Measurements from ENCODE around the gene SLC25A45. TPM values are rescaled to one million over a fixed set of nuclear protein-coding genes. Genes with fewer than 3 reads are reported as not detected.
A peak's percentile ranks its signal among the peaks of the same experiment; 100 is the strongest.

SLC25A45 gene
- total RNA-seq, 4 donors from 2014 or later, result 0.29 to 5.9 (median 5.3) TPM; not detected in 1

- H3K36me3 ChIP-seq, result no peaks in the 10 kb centered on the region
- peak overlapping the region; percentile 98 to 99 for H3K27ac ChIP-seq
- TF ChIP-seq CTCF (IDR thresholded peaks at IDR 0.05) (no peak), POLR2A (IDR thresholded peaks at IDR 0.05) (peak in 1 of 2 donors; percentile 8)
- H3K4me3 ChIP-seq, result peak overlapping the region; percentile 1 to 76
- H3K27me3 ChIP-seq, result no peaks in the 10 kb centered on the region
- peaks cover 0 to 7% of the 10 kb centered on the region in 2 donors for H3K4me1 ChIP-seq
- peak; percentile 71 to 81 for DNase-seq
- intact Hi-C loops (cut with DNase I; ENCODE audit: low total_unique reads), result loop anchor here (5.0 kb wide), 2 partner anchors 36 to 94 kb away; partner anchors contain the start of gene SLC25A45
- no peaks in the 10 kb centered on the region for H3K9me3 ChIP-seq
Measured at GRCh38 chr11:65417702-65418430, 35.4 kb upstream of the SLC25A45 start.

- no peak for TF ChIP-seq POLR2A (IDR thresholded peaks at IDR 0.05)
- TF ChIP-seq CTCF (IDR thresholded peaks at IDR 0.05), result no peak
- Histone ChIP-seq H3K9me3 (no peaks in the 10 kb centered on the region), H3K4me3 (peak overlapping the region; percentile 22 to 76), H3K36me3 (no peaks in the 10 kb centered on the region), H3K4me1 (peaks cover 0 to 7% of the 10 kb centered on the region in 2 donors), H3K27me3 (no peaks in the 10 kb centered on the region), H3K27ac (peak overlapping the region; percentile 98 to 99)
- intact Hi-C loops (cut with DNase I; ENCODE audit: low total_unique reads), result loop anchor here (5.0 kb wide), 2 partner anchors 35 to 95 kb away; partner anchors contain the start of gene SLC25A45
- peak; percentile 45 to 61 for DNase-seq
Measured at GRCh38 chr11:65416841-65417701, 34.6 kb upstream of the SLC25A45 start.

GRCh38 chr11:65416341-65416824 is 33.9 kb upstream of the SLC25A45 start:
- intact Hi-C loops (cut with DNase I; ENCODE audit: low total_unique reads), result loop anchor here (5.0 kb wide), 2 partner anchors 34 to 96 kb away; partner anchors contain the start of gene SLC25A45
- Histone ChIP-seq H3K9me3 (no peaks in the 10 kb centered on the region), H3K27ac (peak overlapping the region; percentile 98 to 99), H3K4me1 (peaks cover 0 to 7% of the 10 kb centered on the region in 2 donors), H3K36me3 (no peaks in the 10 kb centered on the region), H3K27me3 (no peaks in the 10 kb centered on the region), H3K4me3 (peak overlapping the region; percentile 22 to 76)
- TF ChIP-seq CTCF (IDR thresholded peaks at IDR 0.05) (peak; percentile 95 to 100 (median 100)), POLR2A (IDR thresholded peaks at IDR 0.05) (peak; percentile 43 to 57)
- DNase-seq, result peak; percentile 93

- no peaks in the 10 kb centered on the region for H3K27me3 ChIP-seq
- intact Hi-C loops (cut with DNase I; ENCODE audit: low total_unique reads), result loop anchor here (5.0 kb wide), 2 partner anchors 33 to 97 kb away; partner anchors contain the start of gene SLC25A45
- TF ChIP-seq POLR2A (IDR thresholded peaks at IDR 0.05), result no peak
- TF ChIP-seq CTCF (IDR thresholded peaks at IDR 0.05), result no peak
- no peaks in the 10 kb centered on the region for H3K9me3 ChIP-seq
- H3K36me3 ChIP-seq, result no peaks in the 10 kb centered on the region
- peak in 1 of 2 donors; percentile 25 for DNase-seq
- peaks cover 0 to 6% of the 10 kb centered on the region in 2 donors for H3K4me1 ChIP-seq
- H3K4me3 ChIP-seq, result peak overlapping the region; percentile 22 to 76
- peak overlapping the region; percentile 98 to 99 for H3K27ac ChIP-seq
Measured at GRCh38 chr11:65415499-65416340, 33.3 kb upstream of the SLC25A45 start.

Measured in uterus (tissue), 4 donors.